ENCODE data around the gene GALNT5.

Gene GALNT5

DNA sequence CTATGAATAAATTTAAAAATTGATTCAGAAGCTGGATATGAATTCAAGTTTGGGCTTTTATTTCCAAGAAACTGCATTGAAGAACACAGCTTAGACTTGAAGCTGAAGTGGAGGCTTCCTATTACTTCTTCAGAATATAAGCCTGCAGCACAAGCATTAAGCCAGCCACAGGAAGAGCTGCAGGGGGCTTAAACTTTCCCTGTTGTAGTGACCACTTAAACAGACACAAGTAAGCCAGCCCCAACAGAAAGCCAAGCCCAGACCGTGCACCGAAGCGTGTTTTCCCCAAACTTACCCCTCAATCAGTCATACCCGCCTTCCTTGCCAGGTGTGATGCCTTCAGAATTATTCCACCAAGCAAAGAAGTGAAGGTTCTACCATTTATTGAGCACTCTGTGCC, 39.5 kb downstream of the GALNT5 start:
- DNase-seq, result no peak

DNA sequence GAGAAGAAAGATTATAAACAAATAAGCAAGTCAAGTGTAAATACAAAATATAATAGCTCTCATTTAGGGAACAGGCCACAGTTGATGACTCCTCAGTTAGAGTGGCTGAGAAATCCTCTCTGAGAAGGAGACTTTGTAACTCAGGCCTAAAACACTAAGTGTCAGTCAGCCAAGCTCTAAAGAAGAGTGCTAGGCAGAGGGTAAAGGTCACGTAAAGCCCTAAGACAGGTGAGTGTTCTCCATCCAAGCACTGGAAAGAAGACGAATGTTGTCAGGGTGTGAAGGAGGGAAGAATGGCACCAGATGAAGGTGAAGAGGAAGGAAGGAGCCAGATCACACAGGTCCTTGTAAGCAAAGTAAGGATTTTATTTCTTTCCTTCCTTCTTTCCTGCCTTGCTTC, 43.8 kb downstream of the GALNT5 start:
- no peak for DNase-seq

DNA sequence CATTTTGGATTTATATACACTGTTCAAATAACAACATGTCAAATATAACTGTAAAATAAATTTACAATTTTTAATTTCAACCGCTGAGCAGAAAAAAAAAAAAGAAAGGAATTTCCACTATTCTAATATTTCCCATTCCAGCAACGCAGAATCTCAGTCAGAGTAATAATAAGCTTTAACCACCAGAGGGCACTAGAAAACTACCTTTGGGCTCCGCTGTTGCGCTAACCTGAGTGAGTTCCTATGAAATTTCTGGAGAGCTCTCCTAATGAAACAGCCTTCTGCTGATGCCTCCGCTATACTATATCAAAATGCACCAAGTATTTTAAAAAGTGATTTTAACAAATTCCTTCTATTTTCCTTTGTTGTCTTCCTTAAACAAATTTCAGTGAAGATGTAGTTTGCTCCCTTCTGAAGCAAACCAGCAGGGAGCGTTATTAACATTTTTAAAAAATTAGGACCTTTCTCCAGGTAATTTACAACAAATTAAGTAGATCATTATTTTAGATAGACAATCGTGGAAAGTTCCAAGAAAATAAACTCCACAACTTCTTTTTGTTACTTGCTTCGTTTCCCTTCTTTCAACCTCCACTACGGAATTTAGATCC, 45.1 kb downstream of the GALNT5 start:
- peak; percentile 65 for DNase-seq

- no peak for DNase-seq
Observed at GRCh38 chr2:157303612-157304011, 46.1 kb downstream of the GALNT5 start.

- DNase-seq, result no peak
Observed at GRCh38 chr2:157304811-157305722, 47.6 kb downstream of the GALNT5 start.

DNA sequence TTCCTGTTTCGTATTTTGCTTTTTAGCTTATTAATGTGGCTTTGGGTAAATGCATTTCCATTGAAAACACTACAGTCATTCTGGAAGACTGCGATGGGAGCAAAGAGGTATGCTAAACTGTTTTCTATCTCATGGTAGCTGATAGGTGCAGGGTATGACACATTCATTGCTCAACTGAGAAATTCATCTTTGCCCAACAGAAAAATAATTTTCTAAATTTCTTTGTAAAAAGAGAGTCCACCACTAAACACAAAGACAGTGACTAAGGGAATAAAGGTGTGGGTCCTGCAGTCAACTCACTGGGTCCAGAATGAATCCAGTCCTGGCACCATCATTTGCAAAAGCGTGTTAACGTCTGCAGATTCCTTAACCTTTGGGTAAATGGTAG, 48.2 kb downstream of the GALNT5 start:
- DNase-seq, result no peak

GRCh38 chr2:157307021-157307420, 49.5 kb downstream of the GALNT5 start:
- no peak for DNase-seq

- no peak for DNase-seq
Observed at GRCh38 chr2:157309878-157310277, 52.4 kb downstream of the GALNT5 start.

GRCh38 chr2:157311706-157312105, 54.2 kb downstream of the GALNT5 start:
- DNase-seq, result no peak

DNA sequence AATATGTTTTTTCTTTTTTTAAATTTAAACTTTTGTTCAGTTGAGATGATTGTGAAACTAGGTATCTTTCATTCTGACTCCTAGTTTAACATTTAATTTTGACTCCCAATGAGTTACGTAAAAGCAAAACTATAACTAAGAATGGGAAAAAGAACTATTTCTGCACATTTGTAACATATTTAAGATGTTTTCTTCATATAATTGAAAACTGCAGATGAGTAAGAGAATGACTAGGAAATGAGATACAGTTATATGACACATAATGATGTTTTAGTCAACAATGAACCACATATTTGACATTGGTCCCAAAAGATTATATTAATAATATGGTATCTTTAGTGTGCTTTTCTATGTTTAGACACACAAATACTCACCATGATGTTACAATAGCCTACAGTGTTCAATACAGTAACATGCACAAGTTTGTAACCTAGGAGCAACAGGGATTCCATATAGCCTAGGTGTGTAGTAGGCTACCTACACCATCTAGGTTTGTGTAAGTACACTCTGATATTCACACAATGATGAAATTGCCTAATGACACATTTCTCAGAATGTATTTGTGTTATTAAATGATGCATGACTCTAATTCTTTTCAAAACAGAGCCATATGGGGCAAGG, 55.5 kb downstream of the GALNT5 start:
- DNase-seq, result no peak

GRCh38 chr2:157315901-157316300, 58.4 kb downstream of the GALNT5 start:
- no peak for DNase-seq

DNA sequence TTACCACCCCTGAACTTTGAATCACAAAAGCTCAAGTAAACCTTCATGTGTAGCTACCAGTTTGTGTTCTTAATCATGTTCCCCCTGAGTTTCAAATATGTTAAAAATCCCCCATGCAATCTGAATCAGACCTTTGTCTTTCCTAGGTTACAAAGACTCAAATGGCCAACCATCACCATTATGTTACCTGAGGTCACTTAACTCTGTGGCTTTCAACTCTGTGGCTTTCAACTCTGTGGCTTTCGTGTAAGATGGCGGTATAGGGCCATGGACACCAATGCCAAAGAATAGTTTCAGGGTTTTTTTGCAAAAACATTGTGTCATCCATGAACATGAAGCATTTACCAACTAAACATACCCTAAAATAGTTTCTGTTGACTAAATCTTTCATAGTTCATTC, 61.4 kb downstream of the GALNT5 start:
- no peak for DNase-seq

- DNase-seq, result no peak
Observed at GRCh38 chr2:157319795-157320194, 62.3 kb downstream of the GALNT5 start.

- no peak for DNase-seq
Observed at GRCh38 chr2:157320409-157320808, 62.9 kb downstream of the GALNT5 start.

GRCh38 chr2:157321466-157321865, 64.0 kb downstream of the GALNT5 start:
- DNase-seq, result no peak

DNA sequence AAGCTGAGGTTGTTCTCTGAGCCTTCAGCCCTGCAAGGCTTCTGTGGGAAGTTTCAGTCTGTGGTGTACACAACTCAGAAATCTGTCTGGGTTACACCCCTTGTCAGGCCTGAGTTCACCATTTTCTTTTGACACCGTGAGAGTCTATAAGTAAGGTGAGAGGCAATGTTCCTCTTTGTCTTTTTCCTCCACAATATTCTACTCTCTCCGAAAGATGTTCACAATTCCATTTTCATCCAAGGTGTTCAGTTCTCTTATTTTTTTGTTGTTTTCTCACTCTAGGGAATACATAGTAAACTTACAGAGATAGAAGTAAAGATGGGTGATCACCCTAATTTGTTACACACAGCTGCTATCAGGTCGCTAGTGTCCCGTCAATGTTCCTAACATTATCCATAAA, 64.9 kb downstream of the GALNT5 start:
- DNase-seq, result no peak

DNA sequence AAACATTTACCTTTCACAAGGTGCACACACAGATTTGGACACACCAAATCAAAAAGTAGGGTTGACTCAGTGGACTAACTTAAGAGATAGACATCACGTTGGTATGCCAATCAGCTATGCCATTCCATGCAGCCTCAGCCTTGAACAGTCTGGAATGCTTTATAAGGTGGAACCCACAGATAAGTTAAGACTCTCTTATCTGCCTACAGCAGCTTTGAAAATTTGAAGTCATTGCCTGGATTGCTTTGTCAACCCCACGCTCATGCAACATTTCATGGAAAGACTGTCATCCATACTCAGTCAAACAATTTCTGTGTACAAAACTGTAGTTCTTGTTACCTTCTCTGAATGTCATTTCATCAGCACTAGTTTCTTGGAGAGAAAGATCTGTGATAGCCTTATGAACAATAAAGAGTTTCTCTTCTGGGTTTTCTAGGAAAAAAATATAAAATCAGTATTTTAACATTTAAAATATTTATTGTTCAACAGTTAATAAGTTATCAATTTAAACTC, 66.9 kb downstream of the GALNT5 start:
- DNase-seq, result no peak

GRCh38 chr2:157325786-157326185, 68.3 kb downstream of the GALNT5 start, which contains the start of gene ERMN:
ERMN (minus strand) TSS chr2:157325824; CDS start chr2:157325642, 182 bp downstream.
- no peak for DNase-seq

DNA sequence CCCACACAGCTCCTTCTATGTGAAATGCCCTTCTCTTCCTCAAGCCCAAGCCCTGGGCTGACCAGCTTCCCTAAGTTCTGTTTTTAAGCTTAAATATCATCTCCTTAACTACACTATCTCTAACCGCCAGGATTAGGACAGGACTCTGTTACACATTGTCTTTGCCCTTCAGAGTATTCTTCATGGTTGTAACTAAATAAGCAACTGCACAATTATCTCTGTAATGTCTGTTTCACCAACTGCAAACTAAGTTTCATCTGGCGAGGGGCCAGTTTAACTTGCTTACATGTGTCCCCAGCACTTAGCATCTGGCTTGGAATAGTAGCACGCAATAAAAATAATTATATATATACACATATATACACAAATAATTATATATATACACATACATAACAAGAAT, 69.2 kb downstream of the GALNT5 start:
- DNase-seq, result no peak

DNA sequence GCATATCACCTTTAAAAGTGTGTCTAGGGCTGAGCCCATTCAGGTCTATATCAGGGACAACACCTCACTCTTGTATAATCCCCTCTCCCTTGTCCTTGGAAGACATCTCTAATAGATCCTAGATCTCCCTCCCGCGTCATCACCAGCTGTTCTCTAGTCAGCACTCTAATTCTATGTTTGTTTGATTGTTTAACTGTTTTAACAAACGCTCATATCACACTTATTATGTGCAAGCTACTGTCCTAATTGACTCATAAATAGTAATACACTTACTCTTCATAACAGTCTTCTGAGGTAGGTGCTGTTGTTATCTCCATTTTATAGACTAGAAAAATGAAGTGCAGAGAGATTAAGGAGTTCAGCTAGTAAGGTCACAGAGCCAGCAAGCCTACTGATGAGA, 69.7 kb downstream of the GALNT5 start:
- DNase-seq, result no peak

GRCh38 chr2:157327621-157328500, 70.4 kb downstream of the GALNT5 start:
- peak; percentile 9 for DNase-seq

GRCh38 chr2:157329524-157329923, 72.0 kb downstream of the GALNT5 start:
- peak; percentile 39 for DNase-seq

All from NCI-H1092 (cell line).